CD4-positive, alpha-beta T cell treated with Interleukin-17A for 1 hour (primary cell): ENCODE measurements around the gene DDA1.

Experiments used
- DNase-seq: peaks from one replicate; pipeline ENCODE4 v3.0.0-alpha.2; 2020

DDA1 gene

DNA sequence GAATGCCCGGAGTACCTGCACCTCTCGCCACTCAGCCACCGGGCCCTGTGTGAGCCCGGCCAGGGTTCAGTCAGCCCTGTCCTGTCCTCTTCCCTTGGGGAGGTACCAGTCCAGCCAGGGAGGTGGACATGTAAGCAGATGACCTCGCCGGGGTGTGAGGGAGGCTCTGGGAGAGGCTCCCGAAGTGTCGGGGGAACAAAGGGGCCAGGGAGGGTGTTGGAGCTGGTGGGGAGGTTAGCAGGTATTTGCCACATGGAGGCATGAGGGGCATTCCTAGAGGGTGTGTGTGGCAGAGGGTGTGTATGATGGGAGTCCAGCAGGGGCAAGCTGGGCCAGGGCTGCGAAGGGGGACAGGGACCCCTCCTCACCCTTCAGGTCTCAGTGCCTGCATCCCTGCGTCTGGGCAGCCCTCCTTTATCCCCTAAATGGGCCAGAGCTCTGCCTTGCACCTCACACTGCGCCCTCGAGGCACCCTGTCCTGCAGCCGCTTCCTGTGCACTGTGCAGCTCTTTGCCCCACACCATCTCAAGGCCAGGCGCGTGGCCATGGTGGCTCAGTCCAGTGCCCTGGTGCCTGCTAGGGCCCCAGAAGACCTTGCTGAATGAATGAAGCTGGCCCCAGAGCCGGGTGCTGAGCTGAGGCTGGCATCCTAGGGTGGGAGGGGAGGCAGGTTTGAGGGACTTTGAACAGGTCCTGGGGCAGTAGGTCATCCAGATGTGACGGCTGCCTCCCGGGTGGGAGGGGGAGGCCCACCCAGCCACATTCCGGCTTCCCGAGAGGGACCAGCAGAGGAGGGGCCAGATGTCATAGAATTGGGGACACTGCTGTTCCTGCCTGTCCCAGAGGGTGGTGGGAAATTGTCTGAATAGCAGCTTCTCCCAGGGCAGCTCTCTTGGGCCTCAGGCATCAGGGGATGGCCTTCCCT lies 3.1 kb downstream of the DDA1 start:
- DNase-seq, result no peak

DNA sequence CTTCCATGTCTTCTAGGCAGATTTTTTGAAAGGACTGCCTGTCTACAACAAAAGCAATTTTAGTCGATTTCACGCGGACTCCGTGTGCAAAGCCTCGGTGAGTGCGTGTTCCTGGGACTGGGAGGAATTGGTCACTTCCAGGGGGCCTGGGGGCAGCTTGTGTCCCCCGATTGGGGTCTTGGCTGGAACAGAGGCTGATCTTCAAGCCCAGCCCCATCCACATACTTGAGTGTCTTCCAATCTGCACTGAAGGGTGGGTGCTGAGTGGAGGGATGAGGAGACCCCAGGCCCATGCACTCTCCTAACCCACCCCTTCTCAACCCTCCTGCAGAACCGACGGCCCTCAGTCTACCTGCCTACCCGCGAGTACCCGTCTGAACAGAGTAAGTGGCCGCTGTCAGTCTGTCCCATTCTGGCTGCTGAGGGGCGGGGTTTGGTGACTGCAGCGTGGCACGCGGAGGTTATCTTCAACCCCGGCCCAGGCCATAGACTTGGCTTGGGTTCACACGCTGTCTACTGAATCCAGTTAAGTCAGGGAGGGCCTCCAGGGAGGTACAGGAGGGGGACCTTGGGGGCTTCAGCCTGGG lies 4.7 kb downstream of the DDA1 start:
- DNase-seq, result no peak

DNA sequence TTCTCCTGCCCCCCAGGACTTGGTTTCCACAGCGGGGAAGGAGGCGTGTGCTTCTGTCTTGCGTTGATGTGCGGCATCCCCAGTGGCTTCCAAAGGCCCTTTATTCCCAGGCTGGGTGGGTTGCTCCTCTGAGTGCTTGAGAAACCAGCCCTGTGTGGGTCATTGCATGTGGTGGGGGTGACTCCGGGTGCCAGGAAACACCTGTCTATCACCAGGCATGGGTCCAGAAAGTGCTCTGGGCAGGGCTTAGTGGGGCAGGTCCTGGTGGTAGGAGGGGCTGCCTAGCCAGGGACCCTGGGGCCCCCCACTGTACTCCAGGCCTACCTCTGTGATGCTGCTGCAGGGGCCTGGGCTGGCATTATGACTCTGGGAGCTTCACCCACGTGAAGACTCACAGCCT lies 9.6 kb downstream of the DDA1 start:
- no peak for DNase-seq

DNA sequence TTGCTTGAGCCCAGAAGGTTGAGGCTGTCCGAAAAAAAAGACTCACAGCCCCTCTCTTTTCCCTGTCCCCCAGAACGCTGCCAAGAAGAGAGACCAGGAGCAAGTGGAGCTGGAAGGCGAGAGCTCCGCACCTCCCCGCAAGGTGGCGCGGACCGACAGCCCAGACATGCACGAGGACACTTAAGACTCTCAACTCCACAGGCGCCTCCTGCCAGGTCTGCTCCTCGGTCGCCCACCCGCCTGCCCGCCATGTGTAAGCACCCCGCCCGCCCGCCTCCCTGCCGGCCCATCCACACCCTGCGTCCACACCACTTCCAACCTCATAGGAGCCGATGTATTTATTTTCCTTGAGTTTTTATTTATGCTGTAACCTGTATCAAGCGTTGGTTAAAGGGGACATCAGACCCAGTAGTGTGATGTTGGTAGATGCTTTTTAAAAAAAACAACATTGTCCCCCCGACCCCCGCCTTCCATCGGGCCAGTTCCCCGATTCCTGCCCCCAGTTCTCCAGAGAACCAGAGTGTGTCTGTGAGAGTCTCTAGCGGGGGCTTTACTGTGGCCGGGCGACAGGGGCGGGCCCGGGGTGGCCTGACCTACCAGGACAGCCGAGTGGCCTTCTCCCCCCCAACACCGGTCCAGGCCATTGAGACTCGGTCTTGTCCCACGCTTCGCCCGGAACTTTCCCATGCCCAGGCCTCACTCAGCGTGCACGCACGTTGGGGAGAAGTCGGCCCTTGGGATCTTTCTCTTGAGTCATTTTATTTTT lies 10.3 kb downstream of the DDA1 start:
- DNase-seq, result no peak

DNA sequence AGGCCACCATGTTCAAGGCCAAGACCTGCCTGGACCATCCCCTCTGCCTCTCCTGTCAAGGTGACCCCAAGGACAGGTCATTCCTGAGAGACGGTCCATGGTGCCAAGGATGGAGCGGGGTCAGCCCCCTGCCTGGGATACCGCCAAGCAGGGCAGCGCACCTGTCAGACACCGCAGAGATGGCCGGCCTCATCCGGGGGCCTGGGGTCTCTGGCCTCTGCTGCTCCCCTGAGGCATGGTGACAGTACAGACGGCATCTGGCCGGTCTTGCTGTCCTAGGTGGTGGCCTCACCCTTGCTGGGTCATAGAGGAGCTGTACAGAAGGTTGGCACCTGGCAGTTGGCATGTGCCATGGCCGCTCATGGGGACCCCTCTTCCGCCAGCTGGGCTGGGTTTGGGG lies 11.1 kb downstream of the DDA1 start:
- no peak for DNase-seq

DNA sequence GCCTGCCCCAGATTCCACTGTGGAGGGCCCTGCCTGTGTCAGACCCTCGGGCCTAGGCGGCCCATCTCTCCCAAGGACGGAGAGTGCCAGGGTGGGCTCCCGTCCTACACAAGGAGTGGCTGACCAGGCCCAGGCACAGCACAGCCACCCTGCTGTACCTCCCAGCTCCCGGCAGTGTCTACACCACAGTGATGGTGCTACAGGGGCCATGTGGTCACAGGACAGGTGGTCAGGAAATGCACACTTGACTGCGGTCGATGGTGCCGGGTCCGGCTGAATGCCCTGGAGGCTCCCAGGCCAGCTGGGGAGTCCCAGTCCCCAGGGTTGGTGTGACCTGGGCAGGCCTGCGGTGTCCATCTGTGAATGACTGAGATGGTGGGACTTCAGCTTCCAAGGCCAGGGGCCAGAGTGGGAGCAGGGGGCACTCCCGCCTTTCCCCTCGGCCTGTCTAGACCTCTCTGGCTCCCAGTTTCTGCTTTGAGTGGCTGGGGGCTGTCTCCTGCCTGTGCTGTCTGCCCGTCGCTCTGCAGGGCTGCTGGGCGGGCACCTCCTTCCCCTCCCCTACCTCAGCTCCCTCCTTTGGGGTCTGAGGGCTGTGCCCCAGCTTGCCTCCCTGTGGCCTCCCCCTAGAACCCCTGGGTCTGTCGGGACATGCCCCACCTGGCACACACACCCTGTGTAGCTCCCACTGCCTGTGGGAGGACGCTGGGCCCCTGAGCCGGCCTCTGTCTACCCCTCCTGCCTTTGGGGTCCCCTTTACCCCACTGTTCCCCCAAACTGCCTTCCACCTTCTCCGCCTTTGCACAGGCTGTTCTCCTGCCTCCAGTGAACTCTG lies 12.5 kb downstream of the DDA1 start:
- no peak for DNase-seq

DNA sequence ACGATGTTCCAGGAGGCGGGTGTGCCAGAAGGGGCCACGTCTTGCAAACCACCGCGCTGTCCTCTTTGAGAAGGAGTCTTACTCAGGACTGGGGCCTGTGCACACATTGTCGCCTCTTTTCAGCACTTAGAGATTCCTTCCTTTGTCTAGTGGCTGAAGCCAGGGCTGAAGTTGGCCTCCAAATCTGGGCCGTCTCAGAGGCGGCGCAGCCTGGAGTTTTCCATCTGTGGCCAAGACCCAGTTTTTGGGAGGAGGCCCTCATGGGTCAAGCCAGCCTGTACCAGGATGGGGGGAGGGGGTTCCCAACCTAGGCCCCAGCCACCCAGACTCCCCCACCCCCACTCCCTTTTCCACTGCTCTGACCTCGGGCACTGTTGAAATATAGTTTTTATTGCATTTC lies 13.5 kb downstream of the DDA1 start:
- DNase-seq, result no peak

DNA sequence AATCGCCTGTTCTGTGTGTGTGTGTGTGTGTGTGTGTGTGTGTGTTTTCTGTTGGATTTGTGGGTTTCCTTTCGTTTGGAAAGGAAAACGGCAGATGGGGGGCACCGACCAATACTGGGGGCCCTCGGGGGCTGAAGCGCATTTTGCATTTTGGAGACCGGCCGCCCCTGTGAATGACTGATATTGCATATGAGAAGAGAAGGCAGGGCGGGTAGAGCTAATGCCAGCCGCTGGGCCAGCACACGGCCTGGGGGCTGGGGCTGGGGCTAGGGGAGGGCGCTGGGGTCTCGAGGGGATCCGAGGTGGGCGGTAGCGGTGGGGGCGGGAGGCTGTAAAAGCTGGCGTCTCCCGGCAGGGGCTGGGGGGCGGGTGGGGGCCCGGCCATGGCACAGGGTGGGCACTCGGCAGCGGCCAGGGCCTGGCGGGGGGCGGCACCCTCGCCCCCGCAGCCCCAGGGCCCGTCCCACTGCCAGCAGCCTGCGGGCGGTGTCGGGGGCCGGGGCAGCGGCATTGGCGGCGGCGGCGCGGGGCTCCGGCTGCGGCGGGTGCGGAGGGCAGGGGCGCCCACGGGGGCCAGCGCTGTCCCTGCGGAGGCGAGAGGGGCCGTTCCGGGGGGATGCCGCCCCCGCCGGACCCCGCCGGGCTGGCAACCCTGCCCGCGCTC lies 14.1 kb downstream of the DDA1 start:
- no peak for DNase-seq

DNA sequence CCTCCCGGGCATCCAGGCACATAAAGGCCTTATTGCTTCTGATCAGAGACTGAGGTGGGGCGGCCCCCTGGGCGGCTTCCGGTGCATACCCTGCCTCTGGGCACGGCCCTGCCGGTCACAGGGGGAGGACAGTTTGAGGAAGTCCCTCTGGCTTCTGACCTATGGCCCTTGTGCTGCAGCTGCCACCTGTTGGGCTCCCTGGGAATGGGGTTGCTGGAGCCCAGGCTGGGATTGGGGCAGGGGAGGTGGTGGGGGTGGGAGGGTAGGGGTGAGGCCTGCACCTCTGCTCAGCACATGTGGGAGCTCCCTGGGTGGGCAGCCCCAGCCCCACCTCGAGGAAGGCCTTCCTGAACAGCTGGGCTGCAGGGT lies 14.6 kb downstream of the DDA1 start:
- no peak for DNase-seq

DNA sequence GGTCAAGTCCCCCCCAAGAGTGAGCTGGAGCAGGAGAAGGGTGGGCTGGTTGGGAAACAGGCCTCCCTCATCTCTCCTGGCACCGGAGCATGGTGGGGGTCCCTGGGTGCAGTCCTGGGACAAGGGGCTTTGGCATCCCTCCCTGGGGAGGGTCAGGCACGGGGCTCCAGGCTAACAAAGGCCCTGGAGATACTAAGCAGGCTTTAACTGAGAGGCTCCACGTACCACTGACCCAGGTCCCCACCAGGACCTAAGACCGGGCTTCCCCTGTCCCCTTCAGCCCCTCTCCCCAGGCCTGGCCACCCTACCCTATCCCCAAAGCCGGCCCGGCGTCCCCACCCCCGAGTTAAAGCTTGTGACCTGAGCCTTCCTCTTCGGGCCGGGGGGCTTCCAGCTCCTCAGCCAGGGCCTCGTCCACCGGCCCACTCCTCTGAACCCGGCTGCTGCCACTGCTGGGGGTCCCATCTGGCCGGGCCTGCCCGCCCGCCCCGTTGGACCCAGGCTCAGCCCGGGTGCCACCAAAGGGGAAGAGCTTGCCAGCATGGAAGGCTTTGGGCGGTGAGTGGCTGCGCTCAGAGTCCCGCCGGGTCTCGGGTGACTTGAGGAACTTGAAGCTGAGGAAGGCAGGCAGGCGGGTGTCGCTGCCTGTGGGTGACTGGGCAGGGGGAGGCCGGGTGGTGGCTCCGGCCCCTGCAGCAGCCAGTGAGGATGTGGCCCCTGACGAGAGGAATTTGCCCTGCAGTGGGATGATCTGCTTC lies 15.2 kb downstream of the DDA1 start:
- no peak for DNase-seq

DNA sequence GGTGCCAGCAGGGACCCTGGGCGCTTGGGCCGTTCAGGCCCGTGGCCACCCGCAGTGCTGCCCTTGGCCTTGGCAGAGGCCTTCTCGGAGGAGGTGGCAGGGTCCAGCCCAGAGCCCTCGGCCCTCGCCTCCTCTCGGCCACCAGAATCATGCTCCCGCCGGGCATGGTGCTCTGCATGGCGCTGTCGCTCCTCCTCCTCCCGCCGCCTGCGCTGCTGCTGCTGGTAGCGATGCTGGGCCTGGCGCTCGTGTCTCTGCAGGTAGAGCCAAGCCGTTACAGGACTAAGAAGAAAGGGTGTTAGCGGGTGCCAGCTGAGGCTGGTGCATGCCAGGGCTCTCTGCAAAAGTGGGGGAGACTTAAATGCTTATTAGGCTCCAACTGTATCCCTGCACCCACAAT lies 15.8 kb downstream of the DDA1 start:
- no peak for DNase-seq

DNA sequence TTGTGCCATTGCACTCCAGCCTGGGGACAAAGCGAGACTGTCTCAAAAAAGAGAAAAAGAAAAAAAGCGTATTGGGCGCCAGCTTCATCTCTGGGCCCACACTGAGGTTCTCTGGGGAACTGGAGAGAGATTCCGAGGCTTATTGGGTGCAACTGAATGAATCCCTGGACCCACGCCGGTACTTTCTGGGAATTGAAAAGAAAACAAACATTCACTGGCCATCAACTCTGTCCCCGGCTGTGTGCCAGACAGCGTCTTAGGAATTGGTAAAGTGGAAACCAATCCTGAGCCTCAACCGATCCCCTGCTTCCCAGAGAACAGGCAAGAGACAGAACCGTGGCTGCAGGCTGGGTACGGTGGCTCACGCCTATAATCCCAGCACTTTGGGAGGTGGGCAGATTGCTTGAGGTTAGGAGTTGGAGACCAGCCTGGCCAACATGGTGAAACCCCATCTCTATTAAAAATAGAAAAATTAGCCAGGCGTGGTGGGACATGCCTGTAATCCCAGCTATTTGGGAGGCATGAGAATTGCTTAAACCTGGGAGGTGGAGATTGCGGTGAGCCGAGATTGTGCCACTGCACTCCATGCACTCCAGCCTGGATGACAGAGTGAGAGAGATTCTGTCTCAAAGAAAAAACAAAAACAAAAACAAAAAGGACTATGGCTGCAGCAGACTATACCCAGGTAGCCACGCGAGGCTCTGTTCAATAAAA lies 16.7 kb downstream of the DDA1 start:
- no peak for DNase-seq

DNA sequence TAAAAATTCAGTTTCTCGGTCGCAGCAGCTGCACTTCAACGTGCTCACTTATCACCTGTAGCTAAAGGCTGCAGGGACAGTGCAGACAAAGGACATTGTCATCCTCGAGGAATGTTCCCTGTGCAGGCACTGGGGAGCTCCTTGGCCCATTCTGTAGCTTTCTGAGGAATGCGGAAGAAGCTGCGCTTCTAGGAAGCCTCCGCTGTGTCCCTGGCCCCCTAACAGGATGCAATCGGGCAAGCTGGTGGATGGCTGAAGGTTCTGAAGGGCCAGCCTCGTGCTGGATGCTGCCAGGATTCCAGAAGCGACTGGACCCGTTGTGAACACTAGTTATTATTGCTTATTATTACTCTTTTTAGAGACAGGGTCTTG lies 17.2 kb downstream of the DDA1 start:
- no peak for DNase-seq

DNA sequence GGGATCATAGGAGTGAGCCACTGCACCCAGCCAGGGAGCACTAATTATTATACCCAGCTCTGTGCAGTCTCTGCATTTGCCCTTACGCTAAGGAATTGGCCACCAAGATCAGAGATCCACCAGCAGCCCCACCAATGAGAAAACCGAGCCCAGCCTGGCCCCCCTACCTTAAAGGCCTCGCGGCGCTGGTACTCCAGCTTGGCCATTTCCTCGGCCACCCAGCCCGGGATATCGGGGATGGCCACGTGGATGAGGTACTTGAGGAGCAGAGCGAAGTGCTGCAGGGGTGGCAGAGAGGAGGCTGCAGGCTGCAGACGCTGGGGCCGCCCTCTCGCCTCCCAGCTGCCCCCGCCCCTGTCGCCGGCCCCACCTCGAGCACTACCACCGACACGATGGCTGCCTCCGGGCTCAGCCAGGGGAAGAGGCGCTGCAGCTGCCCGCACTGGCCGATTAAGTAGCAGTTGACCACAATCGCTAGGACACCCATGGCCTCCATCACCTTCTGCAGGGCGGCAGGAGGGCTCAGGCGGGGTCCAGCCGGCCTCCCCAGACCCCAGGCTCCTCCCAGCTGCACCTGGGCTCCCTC lies 17.8 kb downstream of the DDA1 start:
- no peak for DNase-seq

DNA sequence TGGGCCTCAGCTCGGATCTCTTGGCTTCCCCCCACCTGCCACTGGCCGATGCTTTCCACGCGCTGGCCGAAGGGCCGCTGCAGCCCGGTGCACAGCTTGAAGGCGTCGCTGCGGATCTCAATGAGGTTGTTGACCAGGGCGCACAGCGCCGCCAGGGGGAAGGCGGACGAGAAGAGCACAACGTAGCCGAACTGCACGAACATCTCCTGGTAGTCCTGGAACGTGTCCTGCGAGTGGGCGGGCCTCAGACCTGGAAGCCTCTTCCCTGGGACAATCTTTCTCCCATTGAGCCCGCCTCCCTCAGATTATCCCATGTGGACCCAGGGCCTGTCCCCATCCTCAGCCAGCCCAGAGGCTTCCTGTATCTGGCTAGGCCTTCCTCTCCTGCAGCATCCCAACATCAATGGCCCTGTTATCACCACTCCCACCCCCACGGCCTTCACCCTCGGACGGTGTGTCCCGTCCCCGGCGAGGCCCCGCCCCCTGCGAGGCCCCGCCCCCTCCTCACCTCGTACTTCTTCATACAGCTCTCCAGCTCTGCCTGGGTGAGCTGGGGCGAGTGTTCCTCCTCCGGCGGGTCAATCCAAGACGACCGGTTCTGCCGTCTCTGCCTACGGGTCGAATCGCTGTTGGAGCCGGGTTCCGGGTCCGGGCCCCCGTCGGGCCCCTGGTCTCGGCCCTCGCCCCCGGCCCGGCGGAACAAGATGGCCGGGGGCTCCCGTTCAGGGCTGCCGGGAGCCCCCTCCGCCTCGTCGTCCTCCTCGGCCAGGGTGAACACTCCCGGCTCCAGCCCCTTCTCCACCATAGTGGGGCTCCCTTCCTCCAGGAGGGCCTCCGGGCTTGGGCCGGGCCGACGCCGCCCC lies 18.5 kb downstream of the DDA1 start:
- DNase-seq, result peak; percentile 67

DNA sequence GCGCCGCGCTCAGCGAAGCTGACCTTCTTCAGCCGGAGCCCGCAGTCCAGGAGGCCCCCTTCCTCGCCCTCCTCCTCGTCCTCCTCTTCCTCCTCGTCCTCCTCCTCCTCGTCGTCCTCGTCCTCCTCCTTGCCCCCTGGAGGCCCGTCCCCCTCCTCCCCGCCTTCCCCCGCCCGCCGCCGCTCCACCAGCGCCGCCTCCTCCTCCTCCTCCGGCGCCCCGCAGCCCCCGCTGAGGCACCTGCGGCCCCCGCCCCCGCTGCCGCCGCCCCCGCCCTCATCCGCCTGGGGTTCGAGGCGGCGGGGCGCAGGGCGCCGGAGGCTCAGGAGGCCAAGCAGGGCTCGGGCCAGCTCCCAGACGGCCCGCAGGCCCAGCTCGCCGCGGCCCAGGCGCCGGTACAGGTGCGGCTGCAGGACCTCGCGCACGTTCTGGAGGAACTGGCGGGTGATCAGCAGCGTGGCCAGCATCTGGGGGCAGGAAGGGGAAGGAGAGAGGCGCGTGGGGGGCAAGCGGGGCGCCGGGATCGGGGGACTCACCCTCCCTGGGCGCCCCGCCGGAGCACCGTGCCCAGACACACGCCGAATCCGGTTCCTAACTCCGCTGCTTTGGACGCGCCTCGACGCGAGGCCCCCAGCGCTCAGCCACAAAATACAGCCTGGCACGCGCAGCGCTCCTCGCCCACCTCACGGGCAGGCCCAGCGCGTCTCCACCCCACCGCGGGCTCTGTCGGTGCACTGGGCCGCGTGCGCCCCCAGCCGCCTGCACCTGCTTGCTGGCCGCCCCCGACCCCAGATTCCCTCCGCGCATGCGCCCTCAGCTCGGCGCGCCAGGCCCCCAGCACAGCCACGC lies 19.4 kb downstream of the DDA1 start:
- peak; percentile 49 for DNase-seq

DNA sequence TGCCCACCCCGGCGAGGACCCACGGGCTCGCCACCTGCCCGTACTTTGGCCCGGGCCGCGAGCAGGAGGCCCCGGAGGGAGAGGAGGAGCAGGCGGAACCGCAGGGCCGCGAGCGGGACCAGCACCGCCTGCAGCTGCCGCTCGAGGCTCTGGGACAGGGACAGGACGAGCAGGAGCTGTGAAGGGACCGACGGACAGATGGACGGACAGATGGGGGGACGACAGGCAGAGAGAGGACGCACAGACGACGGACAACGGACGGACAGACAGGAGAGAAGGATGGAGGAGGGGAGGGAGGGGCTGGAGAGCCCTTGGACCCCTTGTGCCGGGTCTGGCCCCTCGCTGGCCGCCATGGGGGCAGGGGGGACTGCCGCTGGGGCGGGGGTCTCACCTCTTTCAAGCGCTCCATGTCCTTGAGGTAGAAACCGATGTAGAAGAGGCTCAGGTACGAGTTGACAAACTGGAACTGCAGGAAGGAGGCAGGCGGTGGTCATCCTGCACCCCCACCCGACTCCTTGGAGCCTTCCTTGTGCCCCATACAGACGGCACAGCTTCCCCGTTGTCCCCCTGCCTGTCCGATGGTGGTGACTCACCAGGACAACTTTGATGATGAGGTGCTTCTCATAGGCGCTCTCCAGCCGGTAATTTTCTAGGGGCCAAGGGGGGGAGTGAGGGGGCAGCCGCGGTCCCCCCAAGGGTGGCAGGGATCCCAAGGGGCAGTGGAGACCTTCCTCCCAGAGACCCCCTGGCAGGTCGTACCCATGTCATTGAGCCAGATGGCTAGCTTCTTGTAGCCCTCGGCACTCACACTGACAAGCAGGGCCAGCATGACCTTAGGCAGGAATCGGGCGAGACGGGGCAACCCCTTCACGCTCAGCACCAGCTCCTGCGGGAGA lies 20.3 kb downstream of the DDA1 start:
- DNase-seq, result no peak
